ENCODE measurements around the gene SMCO2. TPM values are rescaled to one million over a fixed set of nuclear protein-coding genes. Genes with fewer than 3 reads are reported as not detected.

The SMCO2 gene
- total and polyA plus RNA-seq, 9 of the 15 experiments (the other 6 are each of a cell fraction or from before 2014, with no cell fraction given) = not detected

GRCh38 chr12:27456618-27457017 is 10.1 kb downstream of the SMCO2 start:
- ChIA-PET CTCF (ENCODE audit: low intra/inter-chr PET ratio) (no interaction called here), POLR2A (interaction anchor here (0.9 to 1.0 kb wide), 2 partner anchors 22 to 57 kb away, joined by 3 read pairs; no protein-coding TSS in a partner anchor)
- Histone ChIP-seq H3K79me2 (ENCODE audit: control insufficient read depth, insufficient read depth, low read length) (no peaks in the 10 kb centered on the region), H3K9ac (ENCODE audit: insufficient read depth in 1 of 2, low read depth in 2 of 2, low read length in 2 of 2) (no peak overlapping the region), H3K4me1 (replicated peaks in 1 of 2; ENCODE audit: control insufficient read depth in 2 of 2, insufficient read depth in 2 of 2, low read length in 2 of 2) (no peaks in the 10 kb centered on the region), H2AFZ (ENCODE audit: low read depth, low read length) (no peak overlapping the region), H3K4me2 (ENCODE audit: insufficient read depth, low read length) (no peak overlapping the region), H3K9me1 (ENCODE audit: control insufficient read depth, insufficient read depth, low read length) (no peaks in the 10 kb centered on the region), H3K27ac (ENCODE audit: extremely low read depth, low read depth, low read length) (no peak overlapping the region), H3K9me3 (replicated peaks; ENCODE audit: control insufficient read depth, insufficient read depth, low read depth, low read length) (no peaks in the 10 kb centered on the region), H3K27me3 (ENCODE audit: control insufficient read depth in 2 of 2, insufficient read depth in 2 of 2, low read length in 2 of 2) (peaks cover 5 to 8% of the 10 kb centered on the region in 2 experiments; a peak in 2 of 5 replicates), H3K4me3 (no peak overlapping the region), H3K36me3 (ENCODE audit: control insufficient read depth, insufficient read depth, low read length) (no peaks in the 10 kb centered on the region), H4K20me1 (replicated peaks; ENCODE audit: control insufficient read depth, insufficient read depth, low read length) (no peaks in the 10 kb centered on the region)
- ATAC-seq = no peak
- TF ChIP-seq ZFP30 (CRISPR knock-in tag; IDR thresholded peaks at IDR 0.05; ENCODE audit: borderline replicate concordance) (no peak), KLF6 (CRISPR knock-in tag; IDR thresholded peaks at IDR 0.05; ENCODE audit: borderline replicate concordance) (no peak), GATA2 (CRISPR knock-in tag; IDR thresholded peaks at IDR 0.05) (no peak), KDM1A (IDR thresholded peaks at IDR 0.05) (no peak), MCM7 (IDR thresholded peaks at IDR 0.05) (no peak), KLF10 (CRISPR knock-in tag; IDR thresholded peaks at IDR 0.05) (no peak), MTA1 (IDR thresholded peaks at IDR 0.05; ENCODE audit: borderline replicate concordance) (no peak), MNT (conservative IDR thresholded peaks at IDR 0.05) (no peak), ZNF280B (CRISPR knock-in tag; IDR thresholded peaks at IDR 0.05) (no peak), POLR2B (IDR thresholded peaks at IDR 0.05; ENCODE audit: low read depth, partially characterized antibody) (no peak), ZNF444 (CRISPR knock-in tag; IDR thresholded peaks at IDR 0.05) (no peak), ZNF134 (CRISPR knock-in tag; conservative IDR thresholded peaks at IDR 0.05) (no peak)
- no peak for DNase-seq (ENCODE audit: extremely low read depth in 1 of 4, low spot score in 3 of 4)
- 2% methylated on average over 3 of the region's 3 CpGs for WGBS (ENCODE audit: insufficient coverage, low coverage, missing lambda C conversion rate)
- no peak for FAIRE-seq
- in situ Hi-C loops (cut with MboI) = no loop called here
- intact Hi-C loops (cut with micrococcal nuclease) = no loop called here
- BruUV-seq (replicated peaks) = no TSS peak

All from K562 (cell line).